Measurements from ENCODE around the gene SPHKAP. TPM values are rescaled to one million over a fixed set of nuclear protein-coding genes. Genes with fewer than 3 reads are reported as not detected.

Gene SPHKAP
- polyA plus RNA-seq, 1 donor from 2014 or later, result not detected

- Mint-ChIP-seq H3K36me3 (no peaks in the 10 kb centered on the region), H3K4me3 (no peak overlapping the region), H3K4me1 (no peaks in the 10 kb centered on the region), H3K9me3 (peaks cover 0 to 3% (median 0%) of the 10 kb centered on the region in 3 donors), H3K27me3 (no peaks in the 10 kb centered on the region), H3K27ac (no peak overlapping the region)
Measured at GRCh38 chr2:228072669-228073068, 108.8 kb downstream of the SPHKAP start.

DNA sequence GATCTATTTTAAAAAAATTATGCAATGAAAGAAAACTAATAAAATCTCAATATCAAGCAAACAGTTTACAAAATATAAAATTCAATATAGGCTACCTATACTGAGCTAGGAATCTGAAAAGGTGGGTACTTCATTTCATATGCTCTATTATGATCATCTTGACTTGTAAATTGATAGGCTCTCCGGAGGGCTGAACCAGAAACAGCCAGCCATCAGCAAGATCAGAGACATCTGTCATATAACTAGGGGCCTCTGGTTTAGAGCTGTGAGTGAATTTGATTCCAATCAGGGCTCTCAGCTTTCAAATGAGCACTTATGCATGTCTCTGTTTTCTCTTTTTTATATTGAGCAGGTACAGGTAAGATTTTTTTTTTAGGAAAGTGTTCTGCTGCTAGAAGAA lies 114.2 kb downstream of the SPHKAP start:
- Mint-ChIP-seq H3K27me3 (no peaks in the 10 kb centered on the region), H3K4me3 (no peak overlapping the region), H3K9me3 (peaks cover 0 to 2% (median 0%) of the 10 kb centered on the region in 3 donors), H3K36me3 (no peaks in the 10 kb centered on the region), H3K27ac (no peak overlapping the region), H3K4me1 (no peaks in the 10 kb centered on the region)

DNA sequence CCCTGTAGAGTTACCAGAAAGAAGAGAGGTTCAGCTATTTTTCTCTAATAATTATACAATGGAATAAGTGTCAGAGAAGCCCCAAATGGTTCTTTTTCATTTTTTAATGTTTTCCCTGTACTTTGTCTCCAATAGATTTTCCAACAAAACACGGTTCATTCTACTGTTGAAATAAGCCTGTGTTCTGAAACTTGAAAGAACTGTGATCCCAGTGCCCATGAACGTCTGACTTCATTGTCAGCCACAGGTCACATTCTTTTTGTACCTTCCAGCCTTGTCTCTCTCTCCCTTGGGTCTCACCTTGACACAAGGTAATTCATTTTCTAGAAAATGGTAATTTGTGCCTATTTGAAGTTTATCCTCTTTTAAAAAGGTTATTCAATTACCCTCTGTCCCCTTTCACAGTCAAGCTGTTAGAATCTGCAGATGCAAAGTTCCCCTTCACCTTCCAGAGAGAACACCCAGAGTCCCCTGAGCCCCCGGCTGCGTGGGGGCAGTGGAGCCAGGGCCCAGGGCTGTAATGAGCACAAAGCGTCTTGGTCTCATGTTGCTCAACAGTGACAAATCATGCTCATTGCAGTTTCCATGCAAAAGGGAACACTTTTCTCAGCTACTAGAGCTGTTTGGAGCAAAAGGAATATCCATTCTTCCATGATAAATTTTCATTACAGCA lies 115.2 kb downstream of the SPHKAP start:
- Mint-ChIP-seq H3K27ac (no peak overlapping the region), H3K36me3 (no peaks in the 10 kb centered on the region), H3K4me3 (no peak overlapping the region), H3K4me1 (no peaks in the 10 kb centered on the region), H3K27me3 (no peaks in the 10 kb centered on the region), H3K9me3 (peaks cover 0 to 2% (median 0%) of the 10 kb centered on the region in 3 donors)

DNA sequence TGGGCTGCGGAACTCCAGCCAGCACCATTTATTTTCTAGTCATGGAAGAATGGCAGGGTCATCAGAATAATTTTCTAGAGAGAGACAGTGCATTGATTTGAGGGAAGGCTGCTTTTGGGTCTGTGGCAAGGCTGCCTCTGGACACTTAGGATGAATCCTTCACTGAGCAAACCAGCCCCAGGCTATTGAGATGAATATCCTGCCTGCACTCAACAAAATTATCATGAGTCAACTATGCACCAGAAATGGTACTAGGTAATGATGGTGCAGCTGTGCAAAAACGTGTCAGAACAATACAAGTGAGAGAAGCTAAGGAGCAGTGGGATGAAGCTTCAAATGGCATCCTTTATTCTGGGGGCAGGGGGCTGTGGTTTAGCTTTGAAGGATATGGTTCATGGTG lies 115.8 kb downstream of the SPHKAP start:
- Mint-ChIP-seq H3K4me3 (no peak overlapping the region), H3K9me3 (peaks cover 0 to 2% (median 0%) of the 10 kb centered on the region in 3 donors), H3K4me1 (no peaks in the 10 kb centered on the region), H3K27ac (no peak overlapping the region), H3K36me3 (no peaks in the 10 kb centered on the region), H3K27me3 (no peaks in the 10 kb centered on the region)

GRCh38 chr2:228064796-228065315 lies 116.6 kb downstream of the SPHKAP start:
- H3K4me3 Mint-ChIP-seq, result no peak overlapping the region
- no peaks in the 10 kb centered on the region for H3K36me3 Mint-ChIP-seq
- H3K9me3 Mint-ChIP-seq, result peaks cover 0 to 2% (median 0%) of the 10 kb centered on the region in 3 donors
- no peak overlapping the region for H3K27ac Mint-ChIP-seq
- H3K4me1 Mint-ChIP-seq, result no peaks in the 10 kb centered on the region
- H3K27me3 Mint-ChIP-seq, result no peaks in the 10 kb centered on the region

DNA sequence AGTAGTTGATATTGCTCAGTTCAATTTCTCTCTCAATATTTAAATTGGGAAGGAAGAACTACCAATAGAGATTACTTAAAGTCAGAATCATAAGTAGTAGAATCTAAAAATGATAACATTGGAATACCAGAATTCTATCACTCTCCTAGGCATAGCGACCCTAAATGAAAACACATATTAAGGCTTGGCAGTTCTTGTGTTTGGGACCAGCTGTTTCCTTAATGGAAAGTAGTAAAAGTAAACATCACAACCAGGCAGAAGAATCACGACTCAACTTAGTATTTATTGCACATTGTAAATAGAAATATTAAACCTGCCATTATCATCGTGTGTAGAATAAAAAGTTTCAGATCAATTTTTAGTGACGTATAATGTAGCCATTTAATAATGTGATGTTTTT lies 117.5 kb downstream of the SPHKAP start:
- no peak overlapping the region for H3K27ac Mint-ChIP-seq
- H3K4me3 Mint-ChIP-seq, result no peak overlapping the region
- H3K9me3 Mint-ChIP-seq, result peaks cover 0 to 2% (median 0%) of the 10 kb centered on the region in 3 donors
- H3K4me1 Mint-ChIP-seq, result no peaks in the 10 kb centered on the region
- no peaks in the 10 kb centered on the region for H3K27me3 Mint-ChIP-seq
- no peaks in the 10 kb centered on the region for H3K36me3 Mint-ChIP-seq

- Mint-ChIP-seq H3K4me3 (no peak overlapping the region), H3K9me3 (peaks cover 0 to 2% (median 0%) of the 10 kb centered on the region in 3 donors), H3K4me1 (no peaks in the 10 kb centered on the region), H3K36me3 (no peaks in the 10 kb centered on the region), H3K27me3 (no peaks in the 10 kb centered on the region), H3K27ac (no peak overlapping the region)
Measured at GRCh38 chr2:228063558-228063957, 117.9 kb downstream of the SPHKAP start.

GRCh38 chr2:228059735-228060134 lies 121.8 kb downstream of the SPHKAP start:
- Mint-ChIP-seq H3K4me1 (no peaks in the 10 kb centered on the region), H3K27ac (no peak overlapping the region), H3K9me3 (peaks cover 0 to 2% (median 2%) of the 10 kb centered on the region in 3 donors), H3K36me3 (no peaks in the 10 kb centered on the region), H3K4me3 (no peak overlapping the region), H3K27me3 (no peaks in the 10 kb centered on the region)

DNA sequence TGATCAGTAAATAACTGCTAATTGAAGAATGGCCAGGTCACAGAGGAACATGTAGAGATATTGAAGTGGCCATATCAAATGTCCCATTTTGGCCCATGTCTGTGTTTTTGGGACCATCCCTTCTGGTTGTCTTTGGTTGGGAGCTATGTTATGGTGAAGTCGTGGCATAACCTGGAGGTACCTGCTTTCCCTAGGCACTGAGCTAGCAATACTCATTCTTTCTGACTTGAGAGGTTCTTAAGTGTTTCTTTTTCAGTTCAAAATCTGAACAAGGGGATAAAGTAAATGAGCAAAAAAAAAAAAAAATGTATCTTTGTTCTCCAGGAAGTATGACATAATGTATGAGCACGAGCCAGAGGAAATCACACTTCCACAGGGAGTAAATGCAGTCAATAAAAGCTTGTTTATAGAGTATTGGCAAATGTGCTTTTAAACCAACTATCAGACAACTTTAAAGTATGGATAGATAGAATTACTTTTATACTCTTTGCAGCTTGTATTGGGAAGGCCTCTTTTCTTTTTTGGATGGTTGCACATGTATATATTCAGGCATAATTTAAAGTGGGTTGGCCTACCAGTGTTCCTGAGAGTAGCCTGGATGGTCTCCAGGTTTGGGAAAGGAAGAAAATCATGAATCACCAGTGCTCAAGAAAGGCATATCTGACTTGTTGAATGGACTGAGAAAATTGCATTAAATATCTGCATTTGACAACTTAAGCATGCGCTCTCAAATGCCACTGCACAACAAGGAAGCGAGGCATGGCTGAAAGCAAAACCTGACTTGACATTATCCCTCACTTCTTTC lies 125.0 kb downstream of the SPHKAP start:
- Mint-ChIP-seq H3K27ac (no peak overlapping the region), H3K27me3 (peaks cover 1% of the 10 kb centered on the region), H3K4me1 (no peaks in the 10 kb centered on the region), H3K4me3 (no peak overlapping the region), H3K9me3 (peaks cover 0 to 2% (median 0%) of the 10 kb centered on the region in 3 donors), H3K36me3 (no peaks in the 10 kb centered on the region)

DNA sequence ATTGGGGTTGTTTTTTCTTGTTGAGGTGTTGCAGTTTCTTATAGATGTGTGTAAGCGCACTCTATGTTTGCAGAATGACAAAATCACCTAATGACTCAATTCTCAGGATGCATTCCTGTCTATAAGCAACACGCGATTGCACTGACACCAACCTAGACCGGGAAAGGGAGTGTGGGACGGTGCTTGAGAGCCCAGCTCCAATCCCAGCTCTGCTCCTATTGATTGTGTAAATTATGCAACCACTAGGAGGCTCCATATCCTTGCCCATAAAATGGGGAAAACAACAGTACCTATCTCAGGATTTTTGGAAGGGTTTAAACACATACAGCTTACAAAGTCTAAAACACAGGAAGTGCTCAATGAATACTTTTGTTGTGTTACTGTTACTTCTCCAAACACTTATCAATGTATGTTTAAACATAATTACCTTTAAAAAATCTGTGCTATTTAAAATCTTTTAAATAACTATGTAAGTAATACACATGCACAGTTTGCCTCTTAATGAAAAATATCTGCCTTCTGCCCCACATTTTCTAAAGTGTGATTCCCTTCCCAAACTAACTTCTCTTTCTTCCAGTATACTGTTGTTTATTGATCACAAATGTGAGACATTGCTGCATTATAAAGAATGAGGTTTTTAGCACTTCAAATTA lies 132.5 kb downstream of the SPHKAP start:
- Mint-ChIP-seq H3K27me3 (peaks cover 1% of the 10 kb centered on the region), H3K4me1 (peaks cover 0 to 1% (median 1%) of the 10 kb centered on the region in 3 donors), H3K9me3 (peaks cover 0 to 5% (median 0%) of the 10 kb centered on the region in 3 donors), H3K36me3 (no peaks in the 10 kb centered on the region), H3K27ac (no peak overlapping the region), H3K4me3 (no peak overlapping the region)

DNA sequence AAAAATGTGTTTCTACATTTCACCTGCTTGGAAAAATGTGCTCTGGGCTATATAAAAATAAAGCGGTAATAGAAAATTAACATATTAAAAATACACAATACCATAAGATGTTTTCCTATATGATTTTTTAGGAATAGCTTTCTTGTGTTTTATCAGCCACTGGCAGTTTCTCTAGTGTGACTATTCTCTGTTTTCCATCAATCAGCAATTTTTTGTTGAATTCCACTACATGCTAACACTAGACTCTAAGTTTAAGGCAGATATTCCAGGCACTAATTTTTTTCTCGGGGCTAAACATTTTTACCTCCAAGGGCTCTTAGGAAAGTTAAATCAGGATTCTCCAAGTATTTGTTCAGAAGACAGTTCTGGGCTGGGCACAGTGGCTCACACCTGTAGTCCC lies 140.5 kb downstream of the SPHKAP start:
- Mint-ChIP-seq H3K9me3 (peaks cover 0 to 4% (median 0%) of the 10 kb centered on the region in 3 donors), H3K27me3 (no peaks in the 10 kb centered on the region), H3K4me1 (peaks cover 0 to 5% (median 0%) of the 10 kb centered on the region in 3 donors), H3K27ac (no peak overlapping the region), H3K4me3 (no peak overlapping the region), H3K36me3 (peaks cover 4% of the 10 kb centered on the region)

DNA sequence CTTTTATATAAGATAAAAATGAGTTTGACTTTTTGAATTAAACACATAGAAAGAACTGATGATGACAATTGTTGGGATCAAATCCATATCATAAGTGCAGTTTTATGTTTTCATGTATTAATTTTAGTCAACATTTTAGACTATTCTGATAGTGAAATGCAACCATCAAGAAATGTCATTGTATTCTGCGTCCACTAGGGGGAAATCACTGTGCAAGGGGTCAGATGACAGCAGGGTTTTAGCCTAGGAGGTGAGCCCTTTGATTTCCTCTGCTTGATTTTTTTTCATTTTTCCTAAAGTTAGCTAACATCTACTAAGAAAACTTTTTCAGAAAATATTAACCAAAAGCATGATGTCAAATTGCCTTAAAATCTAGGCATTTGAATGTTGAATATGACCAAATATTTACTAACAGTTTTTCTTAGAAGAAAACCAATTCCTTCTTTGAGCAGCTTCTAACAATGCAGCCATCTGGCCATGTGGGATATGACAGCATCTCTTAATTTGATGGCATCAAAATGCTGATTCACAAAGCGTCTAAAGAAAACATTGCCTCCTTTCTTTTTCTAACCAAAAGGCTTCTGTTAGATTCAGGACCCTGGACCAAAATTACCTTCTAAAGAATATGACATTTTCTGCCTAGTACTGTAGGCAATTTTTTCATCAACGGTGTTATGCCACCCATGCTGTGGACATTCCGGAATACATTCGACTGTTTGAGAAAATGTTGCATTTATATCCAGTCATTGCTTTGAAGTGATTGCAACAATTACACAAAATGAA lies 141.5 kb downstream of the SPHKAP start:
- no peak overlapping the region for H3K27ac Mint-ChIP-seq
- H3K4me3 Mint-ChIP-seq, result no peak overlapping the region
- H3K27me3 Mint-ChIP-seq, result no peaks in the 10 kb centered on the region
- H3K4me1 Mint-ChIP-seq, result peaks cover 0 to 4% (median 0%) of the 10 kb centered on the region in 3 donors
- peaks cover 4% of the 10 kb centered on the region for H3K36me3 Mint-ChIP-seq
- H3K9me3 Mint-ChIP-seq, result peaks cover 0 to 2% (median 0%) of the 10 kb centered on the region in 3 donors

DNA sequence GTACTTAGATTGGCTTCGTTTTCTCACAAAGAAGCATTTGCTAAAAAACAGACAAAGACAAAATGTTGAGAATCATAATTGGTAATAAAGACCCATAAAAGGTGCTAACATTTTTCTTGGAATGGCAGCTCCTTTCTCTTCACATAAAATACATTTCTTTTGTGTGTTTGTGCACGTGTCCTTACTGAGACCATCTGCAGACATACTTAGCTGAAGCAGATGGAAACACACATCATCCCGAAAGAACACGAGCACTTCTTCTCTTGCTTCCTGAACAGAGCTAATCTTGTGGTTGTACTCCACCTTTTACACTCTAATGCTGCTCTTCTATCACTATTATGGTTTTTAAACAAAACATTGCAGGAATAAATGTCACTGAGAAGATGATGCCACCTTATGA lies 142.5 kb downstream of the SPHKAP start:
- Mint-ChIP-seq H3K4me1 (peaks cover 0 to 4% (median 0%) of the 10 kb centered on the region in 3 donors), H3K4me3 (no peak overlapping the region), H3K27ac (no peak overlapping the region), H3K27me3 (no peaks in the 10 kb centered on the region), H3K9me3 (no peaks in the 10 kb centered on the region), H3K36me3 (peaks cover 4% of the 10 kb centered on the region)

- Mint-ChIP-seq H3K36me3 (peaks cover 4% of the 10 kb centered on the region), H3K9me3 (no peaks in the 10 kb centered on the region), H3K4me3 (no peak overlapping the region), H3K27ac (no peak overlapping the region), H3K4me1 (peaks cover 0 to 4% (median 0%) of the 10 kb centered on the region in 3 donors), H3K27me3 (no peaks in the 10 kb centered on the region)
Measured at GRCh38 chr2:228037915-228038314, 143.6 kb downstream of the SPHKAP start.
